HEK293 (cell line): ENCODE data around the gene NLRP11.

Experiments
- CTCF ChIA-PET: fragments of 350-600 bp; formaldehyde crosslinking; extraction: SDS; loops from one replicate; lab custom pipeline; 2021; ENCODE audit warnings: antibody characterized with exemption; lab: Yijun Ruan, JAX
- POLR2A ChIA-PET: fragments of 300-600 bp; formaldehyde crosslinking; extraction: SDS; loops from one replicate; lab custom pipeline; 2020; ENCODE audit warnings: antibody characterized with exemption, inconsistent platforms; lab: Yijun Ruan, JAX
- H3K27ac ChIP-seq: fragments of 200-500 bp; sonication (Bioruptor generic); 2 replicates; pipeline ENCODE4 v1.5.1; 2014; ENCODE audit warnings: low read depth, low read length, control low read depth, inconsistent platforms; ENCODE audit errors: extremely low read depth
- H3K36me3 ChIP-seq, 2 experiments: fragments of 200-500 bp in 1 of 2; sonication (Bioruptor generic) in 1 of 2; 1 replicate in 1 of 2; 2 replicates in 1 of 2; pipeline ENCODE4 v1.5.1; 2014 to 2017; ENCODE audit warnings: inconsistent platforms in 2 of 2, low read length in 2 of 2; ENCODE audit not compliant: control insufficient read depth in 2 of 2, insufficient read depth in 1 of 2
- H3K4me1 ChIP-seq: fragments of 200-500 bp; sonication (Bioruptor generic); 2 replicates; pipeline ENCODE4 v1.5.1; 2014; ENCODE audit warnings: mild to moderate bottlenecking, low read length, inconsistent platforms; ENCODE audit not compliant: control insufficient read depth, insufficient read depth
- H3K4me3 ChIP-seq: 2 replicates; pipeline ENCODE4 v1.5.1; 2011; ENCODE audit warnings: low read depth, mild to moderate bottlenecking, control low read depth, low read length, moderate library complexity
- H3K9me3 ChIP-seq: fragments of 200-500 bp; sonication (Bioruptor generic); 2 replicates; pipeline ENCODE4 v1.5.1; 2014; ENCODE audit warnings: low read depth, low read length, inconsistent platforms; ENCODE audit not compliant: control insufficient read depth, insufficient read depth
- GFI1B ChIP-seq: fragments of 450-650 bp; formaldehyde crosslinking; IDR thresholded peaks from 2 replicates; pipeline ENCODE4 v1.5.1; 2016; ENCODE audit warnings: missing biosample characterization, missing genetic modification characterization
- HOXD13 ChIP-seq: sonication (generic); formaldehyde crosslinking; IDR thresholded peaks from 2 replicates; pipeline ENCODE4 v1.8.0; 2022; ENCODE audit warnings: missing genetic modification reagents, borderline replicate concordance
- KLF7 ChIP-seq: fragments of 450-650 bp; formaldehyde crosslinking; IDR thresholded peaks from 2 replicates; pipeline ENCODE4 v1.5.1; 2016; ENCODE audit warnings: missing biosample characterization, missing genetic modification characterization, borderline replicate concordance
- MEIS1 ChIP-seq: sonication (generic); formaldehyde crosslinking; IDR thresholded peaks from 2 replicates; pipeline ENCODE4 v1.8.1; 2022; ENCODE audit warnings: missing genetic modification reagents, mild to moderate bottlenecking, borderline replicate concordance
- OSR2 ChIP-seq: fragments of 450-650 bp; formaldehyde crosslinking; IDR thresholded peaks from 2 replicates; pipeline ENCODE4 v1.5.1; 2016; ENCODE audit warnings: missing biosample characterization, missing genetic modification characterization
- PRDM1 ChIP-seq: fragments of 450-650 bp; formaldehyde crosslinking; IDR thresholded peaks from 2 replicates; pipeline ENCODE4; 2016; ENCODE audit warnings: missing biosample characterization, missing genetic modification characterization
- SP2 ChIP-seq: fragments of 450-650 bp; formaldehyde crosslinking; IDR thresholded peaks from 2 replicates; pipeline ENCODE4 v1.5.1; 2016; ENCODE audit warnings: missing biosample characterization, missing genetic modification characterization
- TCF7L2 ChIP-seq: IDR thresholded peaks from 2 replicates; pipeline ENCODE4 v1.6.1; 2011; ENCODE audit warnings: low read depth, mild to moderate bottlenecking, inconsistent platforms, low read length, moderate library complexity, borderline replicate concordance
- ZFP69B ChIP-seq: fragments of 450-650 bp; formaldehyde crosslinking; IDR thresholded peaks from 2 replicates; pipeline ENCODE4 v1.5.1; 2016; ENCODE audit warnings: missing biosample characterization, missing genetic modification characterization
- ZNF132 ChIP-seq: fragments of 450-650 bp; formaldehyde crosslinking; IDR thresholded peaks from 2 replicates; pipeline ENCODE4 v1.5.1; 2017; ENCODE audit warnings: missing biosample characterization, missing genetic modification characterization, borderline replicate concordance
- ZNF18 ChIP-seq: fragments of 450-650 bp; formaldehyde crosslinking; IDR thresholded peaks from 2 replicates; pipeline ENCODE4 v1.5.1; 2016; ENCODE audit warnings: missing biosample characterization, missing genetic modification characterization
- ZNF214 ChIP-seq: fragments of 450-650 bp; formaldehyde crosslinking; IDR thresholded peaks from 2 replicates; pipeline ENCODE4 v1.5.1; 2017; ENCODE audit warnings: missing biosample characterization, mild to moderate bottlenecking, missing genetic modification characterization, borderline replicate concordance
- ZNF239 ChIP-seq: fragments of 450-650 bp; formaldehyde crosslinking; IDR thresholded peaks from 2 replicates; pipeline ENCODE4 v1.5.1; 2016; ENCODE audit warnings: missing biosample characterization, missing genetic modification characterization
- ZNF280C ChIP-seq: fragments of 450-650 bp; formaldehyde crosslinking; IDR thresholded peaks from 2 replicates; pipeline ENCODE4 v1.5.1; 2016; ENCODE audit warnings: missing biosample characterization, missing genetic modification characterization
- ZNF335 ChIP-seq: fragments of 450-650 bp; formaldehyde crosslinking; conservative IDR thresholded peaks from 2 replicates; pipeline ENCODE4 v1.5.1; 2016; ENCODE audit warnings: missing biosample characterization, missing genetic modification characterization
- ZNF341 ChIP-seq: fragments of 450-650 bp; formaldehyde crosslinking; IDR thresholded peaks from 2 replicates; pipeline ENCODE4; 2016; ENCODE audit warnings: low read depth, missing biosample characterization, missing genetic modification characterization
- ZNF514 ChIP-seq: fragments of 450-650 bp; formaldehyde crosslinking; IDR thresholded peaks from 2 replicates; pipeline ENCODE4 v1.5.1; 2016; ENCODE audit warnings: missing biosample characterization, missing genetic modification characterization
- ZNF548 ChIP-seq: fragments of 450-650 bp; formaldehyde crosslinking; IDR thresholded peaks from 2 replicates; pipeline ENCODE4 v1.5.1; 2016; ENCODE audit warnings: missing biosample characterization, missing genetic modification characterization
- ZNF585B ChIP-seq: fragments of 450-650 bp; formaldehyde crosslinking; IDR thresholded peaks from 2 replicates; pipeline ENCODE4 v1.5.1; 2016; ENCODE audit warnings: missing biosample characterization, missing genetic modification characterization
- ZNF645 ChIP-seq: fragments of 450-650 bp; formaldehyde crosslinking; IDR thresholded peaks from 2 replicates; pipeline ENCODE4; 2016; ENCODE audit warnings: missing biosample characterization, missing genetic modification characterization
- ZNF704 ChIP-seq: fragments of 450-650 bp; formaldehyde crosslinking; IDR thresholded peaks from 2 replicates; pipeline ENCODE4 v1.5.1; 2016; ENCODE audit warnings: missing biosample characterization, missing genetic modification characterization

Gene NLRP11

GRCh38 chr19:55857149-55857548 lies 25.4 kb upstream of the NLRP11 start (continued):
- TF ChIP-seq ZNF18 (no peak), ZNF132 (tag by site-specific recombination) (no peak), ZFP69B (tag by site-specific recombination) (no peak), SP2 (tag by site-specific recombination) (no peak), GFI1B (no peak), ZNF280C (tag by site-specific recombination) (no peak)

GRCh38 chr19:55855160-55855559 lies 23.4 kb upstream of the NLRP11 start:
- no peak overlapping the region for H3K27ac ChIP-seq
- ChIA-PET CTCF (no interaction called here), POLR2A (no interaction called here)

GRCh38 chr19:55838906-55839305 lies 7.1 kb upstream of the NLRP11 start:
- Histone ChIP-seq H3K36me3 (no peaks in the 10 kb centered on the region), H3K27ac (no peak overlapping the region), H3K4me1 (no peaks in the 10 kb centered on the region), H3K4me3 (no peak overlapping the region)
- ChIA-PET CTCF (interaction anchor here (0.6 kb wide), 1 partner anchor 80 kb away, joined by 4 read pairs; no protein-coding TSS in a partner anchor), POLR2A (no interaction called here)
- TF ChIP-seq KLF7 (tag by site-specific recombination) (no peak), OSR2 (tag by site-specific recombination) (no peak), TCF7L2 (no peak), ZNF214 (tag by site-specific recombination) (no peak), MEIS1 (CRISPR knock-in tag) (no peak)
- TF ChIP-seq, all 188 proteins: peak for 0
- H3K9me3 ChIP-seq: no peaks in the 10 kb centered on the region

More at GRCh38 chr19:55855160-55855559, 23.4 kb upstream of the NLRP11 start:
- TF ChIP-seq ZNF514 (tag by site-specific recombination) (no peak), ZNF341 (no peak), ZNF704 (tag by site-specific recombination) (no peak), ZNF335 (tag by site-specific recombination) (no peak), ZNF585B (tag by site-specific recombination) (no peak), SP2 (tag by site-specific recombination) (no peak), ZNF645 (no peak), ZNF239 (tag by site-specific recombination) (no peak), ZNF548 (tag by site-specific recombination) (no peak), HOXD13 (no peak), PRDM1 (no peak)
- TF ChIP-seq, all 188 proteins: peak for 0
- H3K9me3 ChIP-seq: no peaks in the 10 kb centered on the region
- H3K4me1 ChIP-seq: no peaks in the 10 kb centered on the region
- H3K36me3 ChIP-seq: no peaks in the 10 kb centered on the region
- H3K4me3 ChIP-seq: no peak overlapping the region
